ENCODE data around the gene LILRA1. TPM values are rescaled to one million over a fixed set of nuclear protein-coding genes. Genes with fewer than 3 reads are reported as not detected.
"Not testable (repeated sequence)": the region's sequence is repeated elsewhere in the genome, so short reads cannot be mapped to it uniquely, and the experiment has no call there.

Gene LILRA1
- total RNA-seq, 4 donors from 2014 or later, result 0.21 to 0.91 (median 0.29) TPM; not detected in 1

DNA sequence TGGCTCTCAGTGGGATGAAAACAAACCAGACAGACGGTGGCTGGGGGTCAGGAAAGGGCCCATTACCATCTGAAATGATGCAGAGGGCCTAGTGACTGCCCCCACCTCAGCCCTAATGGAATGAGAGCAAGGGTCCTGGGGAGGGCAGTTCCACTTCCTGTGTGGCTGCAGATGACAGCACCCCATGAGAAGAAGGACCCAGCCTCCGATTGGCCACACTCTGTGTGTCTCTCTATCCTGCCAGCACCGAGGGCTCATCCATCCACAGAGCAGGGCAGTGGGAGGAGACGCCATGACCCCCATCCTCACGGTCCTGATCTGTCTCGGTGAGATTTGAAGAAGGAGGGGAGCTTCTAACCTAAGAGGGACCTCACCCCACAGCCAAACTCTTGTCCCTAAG is 37.4 kb downstream of the LILRA1 start:
- no peak overlapping the region for H3K27ac ChIP-seq
- no peaks in the 10 kb centered on the region for H3K9me3 ChIP-seq
- no peak overlapping the region for H3K4me3 ChIP-seq
- H3K36me3 ChIP-seq, result no peaks in the 10 kb centered on the region
- H3K4me1 ChIP-seq, result no peaks in the 10 kb centered on the region
- H3K27me3 ChIP-seq, result no peaks in the 10 kb centered on the region
- no peak for TF ChIP-seq POLR2A (IDR thresholded peaks at IDR 0.05)
- TF ChIP-seq, protein P1, sequence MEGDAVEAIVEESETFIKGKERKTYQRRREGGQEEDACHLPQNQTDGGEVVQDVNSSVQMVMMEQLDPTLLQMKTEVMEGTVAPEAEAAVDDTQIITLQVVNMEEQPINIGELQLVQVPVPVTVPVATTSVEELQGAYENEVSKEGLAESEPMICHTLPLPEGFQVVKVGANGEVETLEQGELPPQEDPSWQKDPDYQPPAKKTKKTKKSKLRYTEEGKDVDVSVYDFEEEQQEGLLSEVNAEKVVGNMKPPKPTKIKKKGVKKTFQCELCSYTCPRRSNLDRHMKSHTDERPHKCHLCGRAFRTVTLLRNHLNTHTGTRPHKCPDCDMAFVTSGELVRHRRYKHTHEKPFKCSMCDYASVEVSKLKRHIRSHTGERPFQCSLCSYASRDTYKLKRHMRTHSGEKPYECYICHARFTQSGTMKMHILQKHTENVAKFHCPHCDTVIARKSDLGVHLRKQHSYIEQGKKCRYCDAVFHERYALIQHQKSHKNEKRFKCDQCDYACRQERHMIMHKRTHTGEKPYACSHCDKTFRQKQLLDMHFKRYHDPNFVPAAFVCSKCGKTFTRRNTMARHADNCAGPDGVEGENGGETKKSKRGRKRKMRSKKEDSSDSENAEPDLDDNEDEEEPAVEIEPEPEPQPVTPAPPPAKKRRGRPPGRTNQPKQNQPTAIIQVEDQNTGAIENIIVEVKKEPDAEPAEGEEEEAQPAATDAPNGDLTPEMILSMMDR (IDR thresholded peaks at IDR 0.05), result no peak
- no peak for DNase-seq
- intact Hi-C loops (cut with DNase I; ENCODE audit: low total_unique reads), result no loop called here

DNA sequence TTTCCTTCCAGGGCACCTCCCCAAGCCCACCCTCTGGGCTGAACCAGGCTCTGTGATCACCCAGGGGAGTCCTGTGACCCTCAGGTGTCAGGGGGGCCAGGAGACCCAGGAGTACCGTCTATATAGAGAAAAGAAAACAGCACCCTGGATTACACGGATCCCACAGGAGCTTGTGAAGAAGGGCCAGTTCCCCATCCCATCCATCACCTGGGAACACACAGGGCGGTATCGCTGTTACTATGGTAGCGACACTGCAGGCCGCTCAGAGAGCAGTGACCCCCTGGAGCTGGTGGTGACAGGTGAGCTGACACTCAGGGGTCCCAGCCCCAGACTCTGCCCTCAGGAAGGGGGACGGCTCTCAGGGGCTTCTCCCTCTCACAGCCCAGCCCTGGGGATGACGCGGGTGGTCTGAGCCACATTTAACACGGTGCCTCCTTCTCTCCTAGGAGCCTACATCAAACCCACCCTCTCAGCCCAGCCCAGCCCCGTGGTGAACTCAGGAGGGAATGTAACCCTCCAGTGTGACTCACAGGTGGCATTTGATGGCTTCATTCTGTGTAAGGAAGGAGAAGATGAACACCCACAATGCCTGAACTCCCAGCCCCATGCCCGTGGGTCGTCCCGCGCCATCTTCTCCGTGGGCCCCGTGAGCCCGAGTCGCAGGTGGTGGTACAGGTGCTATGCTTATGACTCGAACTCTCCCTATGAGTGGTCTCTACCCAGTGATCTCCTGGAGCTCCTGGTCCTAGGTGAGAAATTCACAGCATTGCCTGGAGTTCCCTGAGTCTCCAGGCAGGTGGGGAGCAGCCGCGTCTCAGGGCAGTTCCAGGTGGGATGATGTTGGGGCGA is 38.3 kb downstream of the LILRA1 start:
- H3K4me1 ChIP-seq; H3K9me3 ChIP-seq; intact Hi-C loops (cut with DNase I; ENCODE audit: low total_unique reads); DNase-seq; H3K36me3 ChIP-seq; H3K27ac ChIP-seq; H3K27me3 ChIP-seq; H3K4me3 ChIP-seq: not testable (repeated sequence)

DNA sequence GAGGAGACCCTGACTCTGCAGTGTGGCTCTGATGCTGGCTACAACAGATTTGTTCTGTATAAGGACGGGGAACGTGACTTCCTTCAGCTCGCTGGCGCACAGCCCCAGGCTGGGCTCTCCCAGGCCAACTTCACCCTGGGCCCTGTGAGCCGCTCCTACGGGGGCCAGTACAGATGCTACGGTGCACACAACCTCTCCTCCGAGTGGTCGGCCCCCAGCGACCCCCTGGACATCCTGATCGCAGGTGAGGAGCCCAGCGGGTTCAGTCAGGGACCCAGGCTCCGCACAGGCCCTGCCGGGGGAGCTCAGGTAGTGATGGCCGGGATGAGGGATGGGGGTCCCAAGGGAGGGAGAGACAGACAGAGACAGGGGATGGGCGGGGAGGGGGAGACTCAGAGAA is 39.1 kb downstream of the LILRA1 start:
- H3K36me3 ChIP-seq; intact Hi-C loops (cut with DNase I; ENCODE audit: low total_unique reads); DNase-seq; H3K4me3 ChIP-seq; H3K9me3 ChIP-seq; H3K4me1 ChIP-seq; H3K27ac ChIP-seq; H3K27me3 ChIP-seq: not testable (repeated sequence)

DNA sequence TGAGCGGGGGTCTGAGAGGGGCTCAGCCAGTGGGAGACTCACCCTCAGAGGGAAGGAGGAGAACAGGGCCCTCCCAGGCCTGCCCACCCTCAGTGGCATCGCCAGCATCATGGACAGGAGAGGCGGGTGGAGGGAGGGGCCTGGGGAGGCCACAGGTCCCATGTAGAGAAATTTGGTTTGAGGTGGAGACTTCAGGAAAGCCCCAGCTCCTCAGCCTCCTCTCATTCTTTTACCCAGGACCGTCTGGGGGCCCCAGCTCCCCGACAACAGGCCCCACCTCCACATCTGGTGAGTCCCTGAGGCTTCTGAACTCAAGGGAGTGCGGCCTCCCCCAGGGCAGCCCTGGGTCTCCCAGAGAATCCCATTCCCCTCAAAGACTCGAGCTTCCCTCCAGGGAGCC is 40.0 kb downstream of the LILRA1 start:
- DNase-seq, result no peak
- no peaks in the 10 kb centered on the region for H3K4me1 ChIP-seq
- TF ChIP-seq, protein P1 (IDR thresholded peaks at IDR 0.05), result no peak
- TF ChIP-seq POLR2A (IDR thresholded peaks at IDR 0.05), result no peak
- intact Hi-C loops (cut with DNase I; ENCODE audit: low total_unique reads), result no loop called here
- H3K36me3 ChIP-seq, result no peaks in the 10 kb centered on the region
- no peak overlapping the region for H3K27ac ChIP-seq
- no peaks in the 10 kb centered on the region for H3K9me3 ChIP-seq
- no peaks in the 10 kb centered on the region for H3K27me3 ChIP-seq
- no peak overlapping the region for H3K4me3 ChIP-seq

DNA sequence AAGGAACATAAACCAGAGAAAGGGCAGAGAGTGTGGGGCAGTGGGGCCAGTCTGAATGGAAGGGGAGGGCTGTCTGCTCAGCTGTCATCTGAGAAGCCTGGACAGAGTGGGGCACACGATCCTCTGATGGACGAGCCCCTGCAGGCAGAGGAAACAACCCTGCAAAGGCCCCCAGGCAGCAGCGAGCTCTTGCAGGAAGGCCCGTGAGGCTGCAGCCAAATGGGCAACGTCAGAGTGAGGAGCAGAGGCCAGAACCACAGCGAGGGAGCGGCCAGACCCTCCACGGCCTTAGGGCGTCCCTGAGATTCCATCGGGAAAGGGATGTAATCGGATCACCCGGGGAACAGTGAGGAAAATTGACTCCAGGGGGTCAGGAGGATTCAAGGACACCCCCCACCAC is 42.6 kb downstream of the LILRA1 start:
- H3K27me3 ChIP-seq; H3K36me3 ChIP-seq; intact Hi-C loops (cut with DNase I; ENCODE audit: low total_unique reads); H3K4me3 ChIP-seq; H3K9me3 ChIP-seq; DNase-seq; H3K27ac ChIP-seq; H3K4me1 ChIP-seq: not testable (repeated sequence)

DNA sequence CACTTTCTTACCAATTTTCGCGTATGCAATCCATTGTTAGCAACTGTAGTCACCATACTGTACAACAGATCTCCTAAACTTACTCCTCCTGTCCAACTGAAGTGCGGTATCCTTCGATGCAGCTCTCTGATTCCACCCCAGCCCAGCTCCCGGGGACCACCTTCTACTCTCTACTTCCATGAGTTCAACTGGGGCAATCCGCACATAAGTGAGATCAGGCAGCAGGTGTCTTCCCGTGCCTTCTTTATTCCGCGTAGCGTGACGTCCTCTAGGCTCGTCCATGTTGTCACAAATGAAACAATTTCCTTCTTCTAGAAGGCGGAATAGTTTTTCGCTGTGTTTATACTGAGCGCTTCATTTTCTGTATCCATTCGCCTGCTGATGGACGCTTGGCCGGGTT is 45.3 kb downstream of the LILRA1 start:
- TF ChIP-seq POLR2A (IDR thresholded peaks at IDR 0.05), result no peak
- TF ChIP-seq, protein P1 (IDR thresholded peaks at IDR 0.05), result no peak
- no peaks in the 10 kb centered on the region for H3K27me3 ChIP-seq
- H3K4me3 ChIP-seq, result no peak overlapping the region
- no peaks in the 10 kb centered on the region for H3K36me3 ChIP-seq
- DNase-seq, result no peak
- no peak overlapping the region for H3K27ac ChIP-seq
- H3K9me3 ChIP-seq, result no peaks in the 10 kb centered on the region
- no peaks in the 10 kb centered on the region for H3K4me1 ChIP-seq
- intact Hi-C loops (cut with DNase I; ENCODE audit: low total_unique reads), result no loop called here

DNA sequence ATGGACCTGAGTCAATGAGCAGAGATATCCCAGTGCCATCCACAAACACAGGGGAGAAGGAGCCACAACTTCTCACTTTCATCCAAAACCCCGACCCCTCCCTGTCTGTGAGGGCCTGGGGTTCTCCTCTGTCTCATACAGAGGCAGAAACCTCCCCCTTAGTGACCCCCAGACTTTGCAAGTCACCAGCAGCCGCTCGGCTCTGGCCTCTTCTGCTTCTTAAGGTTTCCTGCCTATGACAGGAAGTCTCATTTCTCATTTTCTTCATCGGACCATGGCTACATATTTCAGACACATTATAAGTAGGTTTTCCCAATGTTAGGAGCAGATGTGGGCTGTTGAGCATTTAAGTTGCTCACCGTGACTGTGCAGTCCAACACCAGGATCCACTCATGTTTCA is 49.5 kb downstream of the LILRA1 start:
- H3K9me3 ChIP-seq; DNase-seq; intact Hi-C loops (cut with DNase I; ENCODE audit: low total_unique reads); H3K4me3 ChIP-seq; H3K36me3 ChIP-seq; H3K4me1 ChIP-seq; H3K27me3 ChIP-seq; H3K27ac ChIP-seq: not testable (repeated sequence)

DNA sequence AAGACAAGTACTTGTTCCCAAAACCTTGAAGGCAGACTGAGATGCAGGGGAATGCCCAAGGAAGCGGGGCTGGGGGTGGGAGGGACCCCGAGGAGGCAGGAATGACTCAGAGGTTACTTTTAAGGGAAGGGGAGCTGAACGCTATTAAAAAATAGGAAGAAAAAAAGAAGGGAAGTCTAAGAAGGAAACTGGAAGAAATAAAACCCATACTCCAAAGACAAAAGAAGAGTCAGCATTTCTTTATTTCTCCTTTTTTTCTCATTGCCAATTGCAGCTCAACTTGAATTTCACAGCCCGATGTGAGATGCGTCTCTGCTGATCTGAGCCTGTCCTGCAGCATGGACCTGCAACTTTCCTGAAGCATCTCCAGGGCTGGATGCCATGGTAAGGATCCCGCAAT is 50.2 kb downstream of the LILRA1 start:
- H3K27ac ChIP-seq; intact Hi-C loops (cut with DNase I; ENCODE audit: low total_unique reads); H3K36me3 ChIP-seq; H3K27me3 ChIP-seq; DNase-seq; H3K4me3 ChIP-seq; H3K4me1 ChIP-seq; H3K9me3 ChIP-seq: not testable (repeated sequence)
